GM12872 (cell line): ENCODE data around the gene PPP1R3E.

ENCODE experiments used
- TF ChIP-seq, protein P1 (sequence below): IDR thresholded peaks from 3 replicates; pipeline ENCODE4 v1.5.1; 2011; ENCODE audit warnings: low read depth, mild to moderate bottlenecking, low read length, moderate library complexity; ENCODE audit not compliant: insufficient read depth

The PPP1R3E gene

DNA sequence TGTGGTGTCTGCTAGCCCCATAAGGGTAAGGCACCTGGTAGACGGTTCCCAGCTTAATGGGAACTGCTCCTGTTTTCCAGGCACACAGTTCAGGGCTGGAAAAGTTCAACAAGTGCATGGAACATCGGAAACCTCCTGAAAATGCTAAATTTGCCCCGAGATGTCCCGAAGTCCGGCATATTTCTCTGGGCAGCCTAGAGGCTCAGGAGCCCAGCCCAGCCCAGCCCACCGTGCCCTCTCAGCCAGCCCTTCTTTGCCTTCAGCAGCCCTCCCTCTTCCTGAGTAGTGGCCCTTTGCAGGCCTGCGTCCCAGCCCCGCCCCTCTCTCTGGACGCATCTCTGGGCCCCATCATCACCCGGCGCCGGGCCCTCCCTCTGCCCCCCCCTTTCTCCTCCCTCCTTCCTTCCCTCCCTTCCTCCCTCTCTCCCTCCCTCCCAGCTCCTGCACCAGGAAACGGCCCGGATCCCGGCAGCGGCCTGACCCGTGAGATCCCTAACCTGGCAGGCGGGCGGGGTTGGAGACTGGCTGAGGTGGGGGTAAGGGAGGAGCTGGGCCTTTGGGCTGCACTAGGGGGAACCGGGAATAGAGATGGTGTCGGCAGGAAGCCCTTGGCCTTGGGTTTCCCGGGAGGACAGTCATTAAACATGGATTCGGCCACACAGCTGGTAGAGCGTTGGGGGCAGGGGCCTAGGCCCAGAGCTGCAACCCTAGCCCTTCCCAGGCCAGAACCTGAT lies 3.9 kb upstream of the PPP1R3E start, which contains the start of gene BCL2L2:
Gene BCL2L2, plus strand, starts transcription at position 422 of the 734 bp plus-strand sequence. CDS start 935 bp downstream, outside the sequence.
- TF ChIP-seq, protein P1, sequence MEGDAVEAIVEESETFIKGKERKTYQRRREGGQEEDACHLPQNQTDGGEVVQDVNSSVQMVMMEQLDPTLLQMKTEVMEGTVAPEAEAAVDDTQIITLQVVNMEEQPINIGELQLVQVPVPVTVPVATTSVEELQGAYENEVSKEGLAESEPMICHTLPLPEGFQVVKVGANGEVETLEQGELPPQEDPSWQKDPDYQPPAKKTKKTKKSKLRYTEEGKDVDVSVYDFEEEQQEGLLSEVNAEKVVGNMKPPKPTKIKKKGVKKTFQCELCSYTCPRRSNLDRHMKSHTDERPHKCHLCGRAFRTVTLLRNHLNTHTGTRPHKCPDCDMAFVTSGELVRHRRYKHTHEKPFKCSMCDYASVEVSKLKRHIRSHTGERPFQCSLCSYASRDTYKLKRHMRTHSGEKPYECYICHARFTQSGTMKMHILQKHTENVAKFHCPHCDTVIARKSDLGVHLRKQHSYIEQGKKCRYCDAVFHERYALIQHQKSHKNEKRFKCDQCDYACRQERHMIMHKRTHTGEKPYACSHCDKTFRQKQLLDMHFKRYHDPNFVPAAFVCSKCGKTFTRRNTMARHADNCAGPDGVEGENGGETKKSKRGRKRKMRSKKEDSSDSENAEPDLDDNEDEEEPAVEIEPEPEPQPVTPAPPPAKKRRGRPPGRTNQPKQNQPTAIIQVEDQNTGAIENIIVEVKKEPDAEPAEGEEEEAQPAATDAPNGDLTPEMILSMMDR, result no peak

DNA sequence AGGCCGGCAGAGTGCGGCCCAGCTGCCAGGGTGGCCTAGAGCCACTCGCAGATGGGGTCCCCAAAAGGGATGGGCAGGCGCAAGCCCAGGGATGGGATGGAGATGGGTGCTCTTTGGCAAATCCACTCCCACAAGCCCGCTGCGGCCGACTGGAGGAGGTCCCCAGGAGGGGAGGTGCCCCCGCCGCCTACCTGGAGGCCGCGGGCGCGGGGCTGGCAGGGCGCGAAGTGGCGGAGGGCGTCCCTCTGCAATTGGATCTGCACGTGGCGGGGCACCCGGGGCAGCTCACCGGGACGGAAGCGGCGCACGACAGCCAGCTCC lies 730 bp downstream of the PPP1R3E start:
- TF ChIP-seq, protein P1, result no peak

DNA sequence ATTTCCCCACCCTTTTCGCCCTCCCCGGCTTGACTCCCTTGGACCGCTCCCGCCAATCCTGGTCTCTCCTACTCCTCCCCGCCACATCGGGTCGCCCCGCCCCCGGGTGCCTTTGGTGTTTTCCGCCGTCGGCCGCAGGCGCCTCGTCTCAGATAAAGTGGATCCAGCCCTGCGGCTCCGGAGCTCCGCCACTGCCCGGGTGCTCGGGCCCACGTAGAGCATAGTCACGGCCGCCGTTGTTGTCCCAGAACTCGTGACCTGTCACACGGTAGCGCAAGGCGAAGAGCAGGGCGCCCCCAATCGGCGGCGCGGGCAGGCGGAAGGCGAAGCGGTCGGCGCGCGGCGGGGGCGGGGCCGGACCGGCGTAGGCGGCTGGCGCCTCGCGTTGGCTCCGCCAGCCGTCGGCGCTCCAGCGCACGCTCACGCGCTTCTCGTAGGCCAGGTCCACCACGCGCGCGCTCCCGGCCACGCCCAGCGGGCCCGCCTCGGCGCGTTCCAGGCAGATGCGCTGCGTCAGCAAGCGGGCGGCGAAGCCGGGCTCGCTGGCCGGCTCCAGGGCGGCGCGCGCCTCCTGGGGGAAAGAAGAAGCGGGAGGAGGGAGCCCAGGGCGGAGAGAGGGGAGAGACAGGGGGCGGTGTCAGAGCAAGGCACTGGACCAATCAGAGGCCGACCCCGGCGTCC lies 1.2 kb downstream of the PPP1R3E start:
- TF ChIP-seq, protein P1, result peak; percentile 69

DNA sequence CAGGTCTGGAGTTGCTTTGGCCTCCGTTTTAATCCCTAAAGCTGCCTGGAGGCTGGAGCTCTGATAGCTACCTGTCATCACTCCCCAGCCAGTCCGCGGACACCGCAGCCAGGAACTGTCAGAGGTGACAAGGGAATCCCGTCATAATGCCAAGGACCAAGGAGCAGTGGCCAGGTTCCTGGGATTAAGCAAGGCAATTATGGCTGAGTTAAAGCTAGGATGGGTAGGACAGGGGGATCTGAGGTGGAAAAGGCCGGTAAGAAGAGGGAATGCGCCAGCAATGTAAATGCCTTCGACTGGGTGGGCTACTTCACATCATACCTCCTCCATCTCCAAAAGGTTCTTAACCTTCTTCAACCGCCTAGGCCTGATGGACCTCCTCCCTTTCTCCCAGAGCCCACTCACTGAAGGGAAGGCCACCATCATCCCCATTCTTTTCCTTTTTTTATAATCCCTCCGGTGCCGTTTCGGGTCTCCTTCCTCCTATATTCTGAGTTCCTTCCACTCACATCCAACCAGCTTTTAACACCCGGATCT lies 1.9 kb downstream of the PPP1R3E start:
- TF ChIP-seq, protein P1, result no peak

DNA sequence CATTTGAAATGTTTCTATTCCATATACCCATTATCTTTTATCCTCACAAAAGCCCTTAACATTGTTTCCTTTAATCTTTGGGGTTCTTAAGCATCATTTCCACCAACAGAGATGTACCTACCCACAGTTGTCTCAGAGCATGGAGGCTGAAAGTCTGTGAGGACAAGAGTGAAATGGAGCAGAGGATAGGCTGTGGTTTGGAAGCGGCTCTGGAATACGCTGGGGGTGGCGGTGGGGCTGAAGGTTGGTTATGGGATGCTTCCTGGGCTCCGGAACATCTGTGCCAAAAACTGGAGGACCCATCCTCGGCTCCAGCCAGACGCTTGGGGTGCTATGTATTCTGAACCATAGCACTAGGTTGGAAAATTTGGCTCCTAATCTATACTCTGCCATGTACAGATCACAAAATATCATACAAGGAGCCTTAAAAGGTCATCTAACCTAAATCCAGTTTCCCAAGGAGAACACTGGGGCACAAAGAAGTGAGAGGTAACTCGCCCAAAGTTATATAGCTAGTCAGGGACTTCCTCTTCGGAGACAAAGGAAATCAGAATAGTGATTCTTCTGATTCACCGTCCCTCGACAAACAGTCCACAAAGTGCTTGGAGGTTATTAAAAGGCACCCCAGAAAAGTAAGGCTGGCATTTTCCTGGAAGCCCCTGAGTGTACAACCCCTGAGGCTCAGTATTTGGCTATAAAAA lies 2.5 kb downstream of the PPP1R3E start:
- TF ChIP-seq, protein P1, result no peak

DNA sequence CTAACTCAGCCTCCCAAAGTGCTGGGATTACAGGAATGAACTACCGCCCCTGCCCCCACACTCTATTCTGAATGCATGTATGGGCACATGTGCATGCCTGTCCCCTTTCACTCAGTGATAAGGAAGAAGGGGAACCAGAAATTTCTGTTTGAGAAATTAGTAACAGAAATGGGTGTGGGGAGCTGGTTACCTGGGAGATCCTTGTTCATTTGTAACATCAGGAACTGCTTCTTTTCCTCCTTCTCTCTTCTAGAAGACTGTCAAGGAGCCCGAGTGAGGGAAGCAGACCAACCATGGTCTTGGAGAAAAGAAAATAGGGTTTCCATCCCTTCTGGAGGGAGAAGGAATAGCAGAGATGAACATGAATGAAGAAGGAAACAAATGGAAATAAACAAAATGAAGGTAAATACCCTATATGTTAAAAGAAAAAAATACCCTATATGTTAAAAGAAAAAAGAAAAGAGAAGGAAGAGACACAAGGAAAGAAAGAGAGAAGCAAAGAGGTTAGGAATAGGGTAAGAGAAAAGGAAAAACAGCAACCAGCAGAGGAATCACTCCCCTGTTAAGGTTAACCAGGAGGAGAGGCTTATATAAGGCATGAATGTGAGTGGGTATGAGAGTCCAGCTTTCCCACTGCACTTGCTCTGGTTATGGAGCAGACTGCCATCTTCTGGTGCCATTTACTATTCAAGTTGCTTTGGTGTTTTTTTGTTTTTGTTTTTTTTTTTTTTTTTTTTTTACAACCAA lies 3.3 kb downstream of the PPP1R3E start:
- TF ChIP-seq, protein P1, result peak; percentile 32; the same call in 1 of the 3 replicates
